ENCODE results near the gene OBSCN. TPM values are rescaled to one million over a fixed set of nuclear protein-coding genes. Genes with fewer than 3 reads are reported as not detected.
A peak's percentile ranks its signal among the peaks of the same experiment; 100 is the strongest.

OBSCN gene
- total RNA-seq, 1 donor from 2014 or later: 15.2 TPM

GRCh38 chr1:228325267-228325666, 117.4 kb downstream of the OBSCN start:
- Mint-ChIP-seq H3K4me1 (ENCODE audit: unreplicated experiment) (no peaks in the 10 kb centered on the region), H3K4me3 (ENCODE audit: unreplicated experiment) (no peak overlapping the region), H3K36me3 (ENCODE audit: unreplicated experiment) (peaks cover 3% of the 10 kb centered on the region), H3K27me3 (ENCODE audit: unreplicated experiment) (no peaks in the 10 kb centered on the region), H3K27ac (ENCODE audit: unreplicated experiment) (no peak overlapping the region), H3K9me3 (ENCODE audit: unreplicated experiment) (peaks cover 4% of the 10 kb centered on the region)
- DNase-seq (ENCODE audit: extremely low spot score, unreplicated experiment): no peak
- TF ChIP-seq CTCF (IDR thresholded peaks at IDR 0.05): no peak

GRCh38 chr1:228329887-228330286, 122.0 kb downstream of the OBSCN start:
- TF ChIP-seq CTCF (IDR thresholded peaks at IDR 0.05): no peak
- Mint-ChIP-seq H3K27me3 (ENCODE audit: unreplicated experiment) (no peaks in the 10 kb centered on the region), H3K4me1 (ENCODE audit: unreplicated experiment) (no peaks in the 10 kb centered on the region), H3K27ac (ENCODE audit: unreplicated experiment) (no peak overlapping the region), H3K36me3 (ENCODE audit: unreplicated experiment) (peaks cover 3% of the 10 kb centered on the region), H3K4me3 (ENCODE audit: unreplicated experiment) (no peak overlapping the region), H3K9me3 (ENCODE audit: unreplicated experiment) (peaks cover 4% of the 10 kb centered on the region)
- no peak for DNase-seq (ENCODE audit: extremely low spot score, unreplicated experiment)

GRCh38 chr1:228332797-228333738, 125.2 kb downstream of the OBSCN start:
- Mint-ChIP-seq H3K9me3 (ENCODE audit: unreplicated experiment) (no peaks in the 10 kb centered on the region), H3K36me3 (ENCODE audit: unreplicated experiment) (no peaks in the 10 kb centered on the region), H3K4me3 (ENCODE audit: unreplicated experiment) (no peak overlapping the region), H3K27ac (ENCODE audit: unreplicated experiment) (no peak overlapping the region), H3K27me3 (ENCODE audit: unreplicated experiment) (no peaks in the 10 kb centered on the region), H3K4me1 (ENCODE audit: unreplicated experiment) (no peaks in the 10 kb centered on the region)
- DNase-seq (ENCODE audit: extremely low spot score, unreplicated experiment): peak; percentile 82
- no peak for TF ChIP-seq CTCF (IDR thresholded peaks at IDR 0.05)

GRCh38 chr1:228333739-228334115, 125.9 kb downstream of the OBSCN start:
- H3K36me3 Mint-ChIP-seq (ENCODE audit: unreplicated experiment): no peaks in the 10 kb centered on the region
- H3K27ac Mint-ChIP-seq (ENCODE audit: unreplicated experiment): no peak overlapping the region
- peak; percentile 65 for DNase-seq (ENCODE audit: extremely low spot score, unreplicated experiment)
- H3K9me3 Mint-ChIP-seq (ENCODE audit: unreplicated experiment): no peaks in the 10 kb centered on the region
- H3K4me3 Mint-ChIP-seq (ENCODE audit: unreplicated experiment): no peak overlapping the region
- no peaks in the 10 kb centered on the region for H3K27me3 Mint-ChIP-seq (ENCODE audit: unreplicated experiment)
- no peak for TF ChIP-seq CTCF (IDR thresholded peaks at IDR 0.05)
- H3K4me1 Mint-ChIP-seq (ENCODE audit: unreplicated experiment): no peaks in the 10 kb centered on the region

- TF ChIP-seq CTCF (IDR thresholded peaks at IDR 0.05): no peak
- no peaks in the 10 kb centered on the region for H3K4me1 Mint-ChIP-seq (ENCODE audit: unreplicated experiment)
- H3K27me3 Mint-ChIP-seq (ENCODE audit: unreplicated experiment): no peaks in the 10 kb centered on the region
- H3K27ac Mint-ChIP-seq (ENCODE audit: unreplicated experiment): no peak overlapping the region
- DNase-seq (ENCODE audit: extremely low spot score, unreplicated experiment): peak; percentile 84
- H3K36me3 Mint-ChIP-seq (ENCODE audit: unreplicated experiment): no peaks in the 10 kb centered on the region
- H3K4me3 Mint-ChIP-seq (ENCODE audit: unreplicated experiment): no peak overlapping the region
- H3K9me3 Mint-ChIP-seq (ENCODE audit: unreplicated experiment): no peaks in the 10 kb centered on the region
These were observed 126.5 kb downstream of the OBSCN start for GRCh38 chr1:228334226-228334935.
